Measurements from ENCODE around the gene PTPN6. TPM values are rescaled to one million over a fixed set of nuclear protein-coding genes. Genes with fewer than 3 reads are reported as not detected.

PTPN6 gene
- total and polyA plus RNA-seq, 9 of the 15 experiments (the other 6 are each of a cell fraction or from before 2014, with no cell fraction given), result 1.5 to 5.1 (median 3.9) TPM

DNA sequence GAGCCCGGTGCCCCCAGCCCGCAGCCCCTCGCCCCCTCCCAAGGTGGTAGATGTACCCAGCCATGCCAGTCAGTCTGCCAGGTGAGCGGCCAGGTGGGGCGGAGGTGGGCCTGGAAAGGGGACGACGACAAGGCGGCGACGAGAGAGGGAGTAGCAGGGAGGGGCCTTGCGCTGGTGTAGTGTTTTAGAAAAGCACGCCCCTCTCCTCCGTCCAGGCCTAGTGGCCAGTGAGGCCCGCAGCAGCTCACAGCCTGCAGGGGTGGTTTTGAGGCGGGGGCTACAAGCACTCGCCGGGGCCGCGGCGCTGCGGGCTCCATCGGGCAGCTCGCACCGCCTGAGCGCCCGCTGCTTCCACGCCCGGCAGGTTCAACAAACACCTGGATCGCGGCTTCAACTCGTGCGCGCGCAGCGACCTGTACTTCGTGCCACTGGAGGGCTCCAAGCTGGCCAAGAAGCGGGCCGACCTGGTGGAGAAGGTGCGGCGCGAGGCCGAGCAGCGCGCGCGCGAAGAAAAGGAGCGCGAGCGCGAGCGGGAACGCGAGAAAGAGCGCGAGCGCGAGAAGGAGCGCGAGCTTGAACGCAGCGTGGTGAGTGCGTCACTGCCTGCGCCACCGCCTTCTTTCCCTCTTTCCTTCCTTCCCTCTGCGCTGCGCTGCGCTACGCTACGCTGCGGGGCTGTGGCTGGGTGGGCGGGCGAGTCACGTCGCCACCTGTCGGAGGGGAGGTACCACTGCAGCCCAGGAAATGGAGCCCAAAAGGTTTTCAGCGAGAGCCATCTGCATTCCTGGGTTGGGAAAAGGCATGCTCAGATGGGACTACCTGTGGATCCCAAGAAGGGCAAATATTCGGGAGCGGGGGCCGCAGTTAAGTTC lies 13.4 kb upstream of the PTPN6 start (continued):
- TF ChIP-seq, protein P1, sequence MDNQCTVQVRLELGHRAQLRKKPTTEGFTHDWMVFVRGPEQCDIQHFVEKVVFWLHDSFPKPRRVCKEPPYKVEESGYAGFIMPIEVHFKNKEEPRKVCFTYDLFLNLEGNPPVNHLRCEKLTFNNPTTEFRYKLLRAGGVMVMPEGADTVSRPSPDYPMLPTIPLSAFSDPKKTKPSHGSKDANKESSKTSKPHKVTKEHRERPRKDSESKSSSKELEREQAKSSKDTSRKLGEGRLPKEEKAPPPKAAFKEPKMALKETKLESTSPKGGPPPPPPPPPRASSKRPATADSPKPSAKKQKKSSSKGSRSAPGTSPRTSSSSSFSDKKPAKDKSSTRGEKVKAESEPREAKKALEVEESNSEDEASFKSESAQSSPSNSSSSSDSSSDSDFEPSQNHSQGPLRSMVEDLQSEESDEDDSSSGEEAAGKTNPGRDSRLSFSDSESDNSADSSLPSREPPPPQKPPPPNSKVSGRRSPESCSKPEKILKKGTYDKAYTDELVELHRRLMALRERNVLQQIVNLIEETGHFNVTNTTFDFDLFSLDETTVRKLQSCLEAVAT (IDR thresholded peaks at IDR 0.05), result peak in 1 of 2 experiments; percentile 80; a peak in 2 of 4 replicates
- TF ChIP-seq ZNF589 (CRISPR knock-in tag; IDR thresholded peaks at IDR 0.05; ENCODE audit: low read depth), result no peak; the same call in 1 of the 2 replicates
- peak in 1 of 2 experiments; percentile 80; a peak in 2 of 4 replicates for TF ChIP-seq ZNF639 (CRISPR knock-in tag; conservative IDR thresholded peaks at IDR 0.05 in 1 of 2, IDR thresholded peaks at IDR 0.05 in 1 of 2)
- no peak for TF ChIP-seq ZSCAN29 (IDR thresholded peaks at IDR 0.05)
- no peak for TF ChIP-seq BRD9 (IDR thresholded peaks at IDR 0.05; ENCODE audit: low read depth, partially characterized antibody)
- no peak for TF ChIP-seq TAF15 (IDR thresholded peaks at IDR 0.05; ENCODE audit: low read depth, low read length)
- TF ChIP-seq GTF2E2 (tag; IDR thresholded peaks at IDR 0.05), result no peak
- TF ChIP-seq VEZF1 (CRISPR knock-in tag; IDR thresholded peaks at IDR 0.05), result peak; percentile 63; the same call in 1 of the 2 replicates
- no peak for TF ChIP-seq ZNF41 (CRISPR knock-in tag; conservative IDR thresholded peaks at IDR 0.05)
- 0 out of 2 replicates have a peak, but pooled peaks have one; percentile 34 for TF ChIP-seq CREB5 (CRISPR knock-in tag; IDR thresholded peaks at IDR 0.05)
- no peak for TF ChIP-seq ZBED1 (IDR thresholded peaks at IDR 0.05)
- peak; percentile 49; the same call in 1 of the 2 replicates for TF ChIP-seq TARDBP (IDR thresholded peaks at IDR 0.05)
- TF ChIP-seq ZNF75A (CRISPR knock-in tag; IDR thresholded peaks at IDR 0.05), result no peak
- peak; percentile 82; the same call in 1 of the 2 replicates for TF ChIP-seq THAP12 (CRISPR knock-in tag; IDR thresholded peaks at IDR 0.05)
- TF ChIP-seq SMC3 (conservative IDR thresholded peaks at IDR 0.05; ENCODE audit: insufficient read depth, low read depth, low read length), result peak; percentile 56
- peak; percentile 75 for TF ChIP-seq ZBTB2 (IDR thresholded peaks at IDR 0.05)

All from K562 (cell line).